CD4-positive, alpha-beta T cell treated with Interleukin-4 for 1 hour (primary cell): Measurements from ENCODE around the gene EBF4.
A peak's percentile ranks its signal among the peaks of the same experiment; 100 is the strongest.
"Not testable (repeated sequence)": the region's sequence is repeated elsewhere in the genome, so short reads cannot be mapped to it uniquely, and the experiment has no call there.

Experiments
- DNase-seq, 2 donors: peaks; one replicate each; pipeline ENCODE4 v3.0.0-alpha.2; 2020 to 2022

The EBF4 gene

DNA sequence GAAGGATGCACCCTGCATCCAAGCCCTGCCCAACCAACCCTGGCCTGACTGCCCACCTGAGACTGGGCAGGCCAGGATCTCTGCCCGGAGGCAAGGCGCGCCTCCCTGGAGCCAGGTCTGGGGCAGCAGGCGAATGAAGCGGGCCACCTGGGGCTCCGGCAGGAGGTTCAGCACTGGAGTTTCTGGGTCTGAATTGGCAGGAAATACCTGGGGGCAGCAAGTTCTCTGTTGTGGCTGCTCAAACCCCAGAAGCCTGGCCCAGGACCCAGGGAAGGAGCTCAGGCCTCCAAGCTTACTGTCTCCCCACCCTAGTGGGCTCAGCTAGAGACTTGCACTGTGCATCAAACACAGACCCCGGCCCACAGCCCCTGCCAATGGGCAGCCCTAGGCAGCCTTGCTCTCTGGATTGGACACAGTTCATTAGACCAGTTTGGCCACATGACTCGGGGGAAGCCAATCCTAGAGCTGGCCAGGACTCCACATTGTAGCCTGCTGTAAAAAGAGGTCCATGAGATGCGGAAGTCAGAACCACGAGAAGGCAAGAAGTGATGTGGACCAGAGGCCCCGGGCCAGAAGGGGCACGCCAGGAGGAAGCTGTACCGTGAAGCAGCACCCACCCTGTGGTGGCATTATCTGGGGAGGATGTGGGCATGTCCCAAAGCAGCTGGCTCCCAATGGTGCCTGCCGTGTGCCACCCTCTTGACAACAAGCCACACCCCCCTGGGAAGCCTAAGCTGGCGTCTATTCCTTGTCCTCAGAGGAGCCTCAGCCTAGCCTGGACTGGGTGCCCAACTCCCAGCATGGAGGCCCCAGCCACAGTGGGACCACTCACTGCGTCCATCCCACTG lies 104.8 kb downstream of the EBF4 start:
- DNase-seq: no peak

DNA sequence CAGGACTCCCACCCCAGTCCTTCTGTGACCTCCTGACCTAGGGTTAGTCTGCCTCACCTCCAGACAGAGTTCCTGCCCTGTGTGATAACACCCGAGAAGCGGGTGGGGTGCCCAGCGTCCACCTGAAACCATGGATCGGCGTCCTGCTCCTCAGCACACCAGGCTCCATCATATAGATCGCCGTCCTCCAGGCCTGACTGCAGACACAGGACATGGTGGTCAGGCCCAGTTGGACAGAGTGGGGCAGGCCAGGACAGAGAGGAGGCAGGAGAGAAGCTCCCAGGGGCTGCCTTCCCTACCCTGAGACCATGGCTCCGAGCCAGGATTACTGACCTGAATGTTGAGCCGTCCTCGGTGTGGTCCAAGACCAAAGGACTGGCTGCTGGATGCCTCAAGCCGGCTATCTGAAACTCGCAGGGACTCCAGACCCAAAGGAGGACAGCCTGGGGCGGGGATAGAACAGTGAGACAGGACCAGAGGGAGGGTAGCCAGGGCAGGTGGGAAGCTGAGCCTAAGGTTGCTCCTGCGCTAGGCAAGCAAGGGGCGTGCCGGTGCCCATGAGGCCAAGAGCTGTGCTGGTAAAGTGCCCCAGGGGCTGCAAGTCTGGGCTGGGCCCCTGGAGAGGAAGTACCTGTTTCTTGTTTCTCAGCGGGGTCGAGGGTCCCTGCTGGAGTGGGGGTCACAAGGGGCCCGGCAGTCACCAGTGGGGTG lies 105.7 kb downstream of the EBF4 start:
- DNase-seq: no peak

DNA sequence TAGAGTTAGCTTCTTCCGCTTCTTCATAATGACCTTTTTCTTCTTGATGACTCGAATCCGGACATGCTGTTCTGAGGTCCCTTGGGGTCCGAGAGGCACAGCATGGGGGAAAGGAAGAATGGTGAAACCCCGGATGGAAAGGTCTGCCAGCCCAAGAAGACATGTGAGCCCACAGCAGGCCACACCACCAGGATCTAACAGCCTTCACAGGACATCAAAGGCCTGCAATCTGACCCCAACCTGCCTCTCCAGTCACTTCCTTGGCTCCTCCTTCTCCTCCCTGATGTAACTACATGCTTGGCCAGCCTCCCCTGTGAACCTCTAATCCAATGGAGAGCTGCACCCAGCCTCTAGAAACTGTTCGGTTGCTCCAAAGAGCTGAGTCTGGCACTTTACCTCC lies 106.2 kb downstream of the EBF4 start:
- DNase-seq: no peak

DNA sequence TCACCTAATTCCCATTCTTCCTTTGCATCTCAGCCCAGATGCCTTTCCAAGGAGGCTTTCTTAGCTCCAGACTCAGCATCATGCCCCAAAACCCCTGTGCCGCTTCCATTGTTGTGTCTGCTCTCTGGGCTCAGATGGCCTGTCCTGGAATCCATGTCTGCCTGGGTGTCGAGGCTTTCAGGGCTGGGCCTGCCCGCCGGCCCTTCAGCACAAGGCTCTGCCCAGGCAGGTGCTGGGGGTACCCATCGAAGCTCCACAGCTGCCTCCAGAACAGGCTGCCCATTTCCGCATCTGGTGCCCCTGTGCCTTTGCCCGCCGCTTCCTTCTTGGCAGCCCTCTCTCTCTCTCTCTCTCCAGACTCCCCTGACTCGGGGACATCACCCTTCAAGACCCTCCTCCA lies 106.7 kb downstream of the EBF4 start:
- no peak for DNase-seq

DNA sequence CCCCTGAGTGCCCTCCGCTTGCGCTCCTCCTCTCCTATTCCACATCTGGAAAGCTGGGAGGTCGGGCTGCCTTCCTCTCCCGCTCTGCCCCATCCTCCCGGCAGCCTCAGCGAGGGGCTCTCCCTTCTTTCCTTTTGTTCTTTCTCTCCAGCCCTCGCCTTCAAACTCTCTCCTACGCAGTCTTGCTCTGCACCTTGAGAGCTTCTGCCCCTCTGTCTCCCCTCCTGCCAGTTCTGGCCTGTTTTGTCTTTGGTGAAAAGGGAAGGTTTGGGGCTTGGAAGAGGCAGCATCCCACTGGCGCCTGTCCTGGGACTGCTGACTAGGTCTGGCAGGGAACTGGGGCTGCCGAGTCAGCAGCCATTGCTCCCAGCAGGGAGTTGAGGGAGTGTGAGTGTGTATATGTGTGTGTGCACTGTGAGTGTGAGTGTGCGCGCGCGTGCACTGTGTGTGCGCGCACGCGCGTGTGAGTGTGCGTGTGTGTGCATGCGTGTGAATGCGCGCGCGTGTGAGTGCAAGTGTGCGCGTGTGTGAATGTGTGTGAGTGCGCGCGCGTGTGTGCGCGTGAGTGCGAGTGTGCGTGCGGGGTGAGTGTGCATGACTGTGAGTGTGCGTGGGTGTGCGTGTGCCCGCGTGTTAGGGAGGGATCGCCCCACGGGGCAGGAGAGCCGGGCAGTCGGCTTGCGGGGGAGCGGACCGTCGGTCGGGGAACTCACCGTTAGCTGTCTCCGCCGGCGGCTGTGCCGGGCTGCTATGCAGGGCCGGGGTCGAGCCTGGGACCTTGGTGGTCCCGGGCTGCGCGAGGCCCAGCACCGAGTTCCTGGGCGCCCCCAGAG lies 107.3 kb downstream of the EBF4 start:
- DNase-seq: peak in 1 of 2 donors; percentile 10

DNA sequence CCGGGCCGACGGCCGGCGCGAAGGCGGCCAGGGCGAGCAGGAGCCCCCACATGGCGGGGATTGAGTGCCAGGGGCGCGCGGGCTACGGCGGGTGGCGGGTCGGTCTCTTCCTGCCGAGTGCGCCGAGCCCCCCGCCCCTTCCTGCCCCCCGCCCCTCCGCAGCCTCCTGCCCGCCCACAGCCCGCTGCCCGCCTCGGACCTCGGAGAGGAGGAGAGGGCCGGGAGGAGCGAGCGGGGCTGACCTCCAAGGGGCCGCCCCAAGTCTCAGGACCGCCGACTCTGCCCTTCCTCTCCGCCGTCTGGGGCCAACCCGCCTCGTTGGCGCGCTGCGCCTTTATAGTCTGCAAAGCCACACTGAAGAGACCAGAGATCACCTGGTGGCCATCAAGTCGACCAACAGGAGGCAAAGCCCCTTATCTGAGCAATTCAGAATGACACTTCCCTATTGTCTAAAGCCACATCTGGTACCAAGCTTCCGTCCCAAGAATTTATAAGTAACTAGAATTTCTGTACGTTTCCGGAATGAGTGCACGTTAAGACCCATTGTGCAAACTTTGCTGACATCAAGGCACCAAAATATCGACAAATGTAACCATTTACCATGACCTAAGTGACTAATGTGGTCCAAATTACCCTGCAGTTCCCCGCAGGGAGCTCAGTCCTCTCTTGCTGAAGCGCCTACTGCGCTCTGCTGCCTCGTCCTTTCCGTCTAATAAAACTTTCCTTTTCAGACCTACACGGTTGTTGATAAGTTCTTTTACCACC lies 108.1 kb downstream of the EBF4 start, which contains the start of gene CPXM1:
Gene CPXM1, minus strand, starts transcription at position 107 of the 765 bp plus-strand sequence. Its CDS starts 55 bp downstream, at position 52.
- peak in 1 of 2 donors; percentile 3 for DNase-seq

DNA sequence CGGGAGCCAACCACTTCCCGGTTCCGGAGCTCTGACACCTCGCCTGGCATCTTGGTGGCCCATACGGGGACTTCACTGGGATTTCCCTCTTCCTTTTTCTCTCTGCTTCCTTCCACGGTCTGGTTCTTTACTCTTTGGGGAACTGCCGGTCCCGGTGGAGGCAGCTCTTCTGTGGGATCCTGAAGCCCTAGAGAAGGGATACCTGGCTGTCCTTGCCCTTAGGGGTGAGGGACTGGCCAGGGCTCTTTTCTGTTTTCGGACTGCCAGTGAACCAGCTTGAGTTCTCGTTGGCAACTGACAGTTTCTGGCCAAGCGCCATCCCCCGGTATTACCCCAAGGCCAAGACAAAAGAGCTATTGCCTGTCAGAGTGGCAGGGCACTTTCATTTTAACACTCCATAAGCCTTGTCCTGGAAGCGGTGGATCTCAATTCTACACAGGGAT lies 108.7 kb downstream of the EBF4 start:
- no peak for DNase-seq

DNA sequence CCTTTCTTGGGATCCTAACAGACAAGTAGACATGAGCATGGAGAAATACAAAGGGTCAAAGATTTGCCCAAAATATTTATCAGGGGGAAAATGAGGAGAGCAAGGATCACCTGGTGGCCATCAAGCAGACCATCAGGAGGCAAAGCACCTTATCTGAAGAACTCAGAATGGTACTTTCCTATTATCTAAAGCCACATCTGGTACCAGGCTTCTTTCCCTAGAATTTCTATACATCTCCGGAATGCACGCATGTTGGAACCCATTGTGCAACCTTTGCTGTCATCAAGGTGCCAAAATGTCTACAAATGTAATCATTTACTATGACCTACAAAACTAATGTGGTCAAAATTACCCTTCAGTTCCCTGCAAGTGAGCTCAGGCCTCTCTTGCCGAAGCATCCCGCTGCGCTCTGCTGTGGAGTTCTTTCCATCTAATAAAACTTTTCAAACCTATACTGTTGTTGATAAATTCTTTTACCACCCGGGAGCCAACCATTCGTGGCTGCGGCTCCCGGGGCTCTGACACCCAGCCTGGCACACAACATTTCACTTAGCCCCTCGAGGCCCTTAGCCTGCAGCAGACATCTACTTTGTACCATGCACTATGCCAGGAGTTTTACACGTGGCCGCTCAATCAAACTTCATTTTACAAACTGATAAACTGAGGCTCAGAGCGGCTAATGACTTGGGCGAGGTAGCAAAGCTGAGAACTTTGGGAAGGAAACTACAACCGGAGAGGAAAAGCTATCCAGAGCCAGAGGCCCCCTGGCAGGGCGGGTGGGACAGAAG lies 111.7 kb downstream of the EBF4 start:
- no peak for DNase-seq

DNA sequence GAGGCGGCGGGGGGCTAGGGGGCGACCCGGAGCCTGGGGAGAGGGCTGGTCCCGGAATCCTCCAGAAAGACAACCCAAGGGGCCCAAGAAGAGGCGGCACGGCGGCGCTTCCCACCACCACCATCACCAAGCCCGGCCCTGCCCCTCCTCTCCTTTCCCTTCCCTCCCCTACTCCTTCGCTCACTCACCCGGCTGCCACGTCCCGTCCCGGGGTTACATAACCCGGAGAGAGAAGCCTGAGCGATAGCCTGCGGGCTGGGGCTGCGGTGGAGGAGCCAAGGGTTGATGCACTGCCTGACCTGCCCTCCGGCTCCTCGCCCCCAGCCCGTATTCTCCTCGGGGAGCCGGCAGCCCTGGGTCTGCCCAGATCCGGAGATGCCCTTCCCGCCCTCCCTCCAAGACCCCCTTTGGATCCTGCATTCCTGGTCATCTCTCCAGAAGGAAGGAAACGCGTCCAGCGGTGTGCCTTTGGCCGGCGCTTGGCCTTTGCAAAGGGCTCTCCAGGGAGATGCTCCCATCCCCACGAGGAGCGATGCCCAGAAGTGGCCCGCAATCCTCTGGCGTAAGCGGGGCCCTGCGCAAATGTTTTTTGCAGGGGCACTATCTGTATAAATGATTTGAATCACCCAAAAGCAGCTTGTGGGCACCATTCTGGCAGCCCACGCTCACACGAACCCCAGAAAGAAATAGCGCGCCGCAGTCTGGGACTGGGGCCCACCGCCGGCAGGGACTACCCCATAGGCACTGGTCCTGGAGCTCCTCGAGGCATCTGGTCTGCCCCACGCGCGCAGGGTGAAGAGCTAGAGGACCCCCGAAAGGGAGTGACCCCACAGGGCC lies 112.5 kb downstream of the EBF4 start:
- DNase-seq: no peak

DNA sequence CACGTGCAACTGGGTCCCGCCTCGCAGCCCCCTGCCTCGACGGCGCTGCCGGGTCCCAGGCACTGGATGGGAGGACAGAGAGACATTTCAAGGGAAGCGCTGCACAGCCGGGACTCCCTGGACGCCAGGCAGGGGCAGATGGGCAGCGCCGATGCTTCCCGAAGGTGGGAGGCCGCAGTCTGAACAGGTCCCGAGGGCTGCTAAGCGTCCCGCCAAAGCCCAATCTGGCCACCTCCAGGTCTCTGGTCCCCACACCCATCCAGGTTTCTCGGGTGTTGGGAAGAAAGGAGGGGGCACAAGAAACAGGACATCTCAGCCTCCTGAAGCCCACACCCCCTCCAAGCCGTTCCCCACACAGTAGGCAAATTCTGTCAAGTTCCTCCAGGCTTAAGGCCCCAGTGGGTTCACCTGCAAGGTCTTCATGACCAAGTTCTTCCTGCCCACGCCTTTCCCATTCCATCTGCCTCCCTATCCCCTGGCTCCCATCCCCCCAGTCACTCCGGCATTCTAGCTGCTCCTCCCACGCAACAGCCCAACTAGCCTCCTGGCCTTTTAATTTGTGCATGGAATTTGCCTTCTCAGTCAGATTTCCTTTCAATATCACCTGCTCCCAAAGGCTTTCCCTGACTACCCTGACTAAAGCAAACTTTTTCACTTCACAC lies 113.2 kb downstream of the EBF4 start:
- DNase-seq: no peak

DNA sequence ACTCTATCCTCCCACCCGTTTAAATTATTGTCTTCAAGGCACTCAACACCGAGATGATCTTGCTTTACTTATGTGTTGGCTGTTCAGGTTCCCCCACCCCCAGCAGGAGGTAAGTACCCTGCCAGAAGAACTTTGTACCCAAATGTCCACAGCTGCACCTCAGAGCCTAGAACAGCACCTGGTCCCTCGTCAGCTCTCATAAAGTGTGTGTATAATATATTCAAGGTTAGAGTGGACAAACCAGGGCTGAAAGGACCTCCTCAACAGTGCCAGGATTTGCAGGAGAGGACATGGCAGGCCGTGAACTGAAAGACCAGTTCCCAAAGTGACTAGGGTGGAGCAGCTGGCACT lies 113.7 kb downstream of the EBF4 start:
- DNase-seq: no peak

DNA sequence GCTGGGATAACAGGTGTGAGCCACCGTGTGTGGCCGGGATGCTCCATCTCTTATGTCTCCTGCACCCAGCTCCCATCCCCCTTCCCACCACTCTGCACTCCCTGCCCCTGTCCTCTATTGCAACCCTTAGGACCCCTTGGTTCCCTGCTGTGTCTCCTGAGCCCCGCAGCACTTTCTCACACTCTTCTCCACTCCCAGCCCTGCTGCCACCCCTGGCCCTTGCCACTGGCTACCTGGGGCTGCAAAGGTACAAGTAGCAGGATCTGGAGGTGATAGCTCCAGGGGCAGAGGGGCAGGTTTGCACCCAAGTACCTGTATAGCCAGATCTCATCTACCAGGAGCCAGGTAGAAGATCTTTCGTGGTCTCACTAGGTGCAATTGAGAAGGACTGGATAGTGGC lies 114.4 kb downstream of the EBF4 start:
- no peak for DNase-seq

DNA sequence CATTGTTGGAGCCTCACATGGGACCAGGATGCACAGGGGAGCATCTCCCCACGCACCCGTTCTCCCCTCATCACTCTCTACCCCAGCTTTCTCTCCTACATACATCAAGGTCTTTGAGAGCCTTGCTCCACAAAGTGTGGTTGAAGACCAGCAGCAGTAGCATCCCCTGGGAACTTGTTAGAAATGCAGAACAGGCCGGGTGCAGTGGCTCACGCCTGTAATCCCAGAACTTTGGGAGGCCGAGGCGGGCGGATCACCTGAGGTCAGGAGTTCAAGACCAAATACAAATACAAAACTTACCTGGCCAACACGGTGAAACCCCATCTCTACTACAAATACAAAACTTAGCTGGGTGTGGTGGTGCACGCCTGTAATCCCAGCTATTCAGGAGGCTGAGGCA lies 115.3 kb downstream of the EBF4 start:
- not testable (repeated sequence) for DNase-seq

DNA sequence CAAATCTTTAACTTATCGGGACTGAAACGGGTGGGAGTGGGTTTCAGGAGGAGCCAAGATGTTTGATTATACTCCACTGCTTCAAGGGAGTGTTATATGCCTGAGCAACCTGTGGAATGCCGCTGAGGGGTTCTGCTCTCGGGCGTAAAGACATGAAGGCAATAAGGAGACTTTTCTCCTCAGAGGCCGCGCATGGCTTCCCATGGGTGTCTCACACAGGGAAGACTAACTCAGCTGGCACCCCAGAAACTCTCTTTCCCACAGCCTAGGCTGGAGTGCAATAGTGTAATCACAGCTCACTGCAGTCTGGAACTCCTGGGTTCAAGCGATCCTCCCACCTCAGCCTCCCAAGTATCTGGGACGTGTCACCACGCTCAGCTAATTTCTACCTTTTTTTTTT lies 117.1 kb downstream of the EBF4 start:
- DNase-seq: no peak
